GM23338 (cell line): Measurements from ENCODE around the gene TSPAN5.

ENCODE experiments used
- EZH2 ChIP-seq: fragments of 200-600 bp; sonication (generic); IDR thresholded peaks from one replicate; pipeline ENCODE4 v1.8.0; 2017; ENCODE audit warnings: antibody characterized with exemption, mild to moderate bottlenecking, low read depth; ENCODE audit not compliant: unreplicated experiment
- EZH2phosphoT487 ChIP-seq: fragments of 200-600 bp; sonication (generic); IDR thresholded peaks from one replicate; pipeline ENCODE4 v1.8.1; 2018; ENCODE audit warnings: antibody characterized with exemption; ENCODE audit not compliant: unreplicated experiment
- JUNB ChIP-seq: IDR thresholded peaks from one replicate; pipeline ENCODE4 v1.6.1; 2016; ENCODE audit warnings: antibody characterized with exemption; ENCODE audit not compliant: unreplicated experiment
- NANOG ChIP-seq: IDR thresholded peaks from 2 replicates; pipeline ENCODE4 v1.6.1; 2016; ENCODE audit warnings: antibody characterized with exemption, borderline replicate concordance
- POLR2AphosphoS5 ChIP-seq: IDR thresholded peaks from 2 replicates; pipeline ENCODE4 v1.6.1; 2016; ENCODE audit warnings: antibody characterized with exemption, low read depth
- ZNF114 ChIP-seq: fragments of 250-450 bp; sonication (Bioruptor Pico); IDR thresholded peaks from 2 replicates; pipeline ENCODE4 v1.5.0; 2020; ENCODE audit warnings: mild to moderate bottlenecking, moderate library complexity
- ZNF331 ChIP-seq: fragments of 250-450 bp; sonication (Bioruptor Pico); IDR thresholded peaks from 2 replicates; pipeline ENCODE4 v1.5.0; 2020; ENCODE audit warnings: low read depth, mild to moderate bottlenecking, moderate library complexity
- TF ChIP-seq, protein P1 (sequence below), 2 experiments: fragments of 200-600 bp in 1 of 2; sonication (generic) in 1 of 2; conservative IDR thresholded peaks; 2 replicates each; pipeline versions ENCODE4 v1.5.1 to v1.6.1; 2016 to 2017; ENCODE audit warnings: antibody characterized with exemption in 2 of 2, low read depth in 2 of 2, mild to moderate bottlenecking in 2 of 2, moderate library complexity in 1 of 2
- TF ChIP-seq, protein P2 (sequence below): IDR thresholded peaks from one replicate; pipeline ENCODE4 v1.6.1; 2018; ENCODE audit warnings: antibody characterized with exemption; ENCODE audit not compliant: unreplicated experiment
- TF ChIP-seq, protein P3 (sequence below): IDR thresholded peaks from 2 replicates; pipeline ENCODE4 v1.6.1; 2016; ENCODE audit warnings: antibody characterized with exemption

- TF ChIP-seq, protein P1, sequence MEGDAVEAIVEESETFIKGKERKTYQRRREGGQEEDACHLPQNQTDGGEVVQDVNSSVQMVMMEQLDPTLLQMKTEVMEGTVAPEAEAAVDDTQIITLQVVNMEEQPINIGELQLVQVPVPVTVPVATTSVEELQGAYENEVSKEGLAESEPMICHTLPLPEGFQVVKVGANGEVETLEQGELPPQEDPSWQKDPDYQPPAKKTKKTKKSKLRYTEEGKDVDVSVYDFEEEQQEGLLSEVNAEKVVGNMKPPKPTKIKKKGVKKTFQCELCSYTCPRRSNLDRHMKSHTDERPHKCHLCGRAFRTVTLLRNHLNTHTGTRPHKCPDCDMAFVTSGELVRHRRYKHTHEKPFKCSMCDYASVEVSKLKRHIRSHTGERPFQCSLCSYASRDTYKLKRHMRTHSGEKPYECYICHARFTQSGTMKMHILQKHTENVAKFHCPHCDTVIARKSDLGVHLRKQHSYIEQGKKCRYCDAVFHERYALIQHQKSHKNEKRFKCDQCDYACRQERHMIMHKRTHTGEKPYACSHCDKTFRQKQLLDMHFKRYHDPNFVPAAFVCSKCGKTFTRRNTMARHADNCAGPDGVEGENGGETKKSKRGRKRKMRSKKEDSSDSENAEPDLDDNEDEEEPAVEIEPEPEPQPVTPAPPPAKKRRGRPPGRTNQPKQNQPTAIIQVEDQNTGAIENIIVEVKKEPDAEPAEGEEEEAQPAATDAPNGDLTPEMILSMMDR (conservative IDR thresholded peaks at IDR 0.05; ENCODE audit: low read depth in 2 of 2) = no peak
- TF ChIP-seq EZH2phosphoT487 = no peak
- no peak for TF ChIP-seq JUNB
- no peak for TF ChIP-seq EZH2
- no peak for TF ChIP-seq POLR2AphosphoS5
- TF ChIP-seq, protein P2, sequence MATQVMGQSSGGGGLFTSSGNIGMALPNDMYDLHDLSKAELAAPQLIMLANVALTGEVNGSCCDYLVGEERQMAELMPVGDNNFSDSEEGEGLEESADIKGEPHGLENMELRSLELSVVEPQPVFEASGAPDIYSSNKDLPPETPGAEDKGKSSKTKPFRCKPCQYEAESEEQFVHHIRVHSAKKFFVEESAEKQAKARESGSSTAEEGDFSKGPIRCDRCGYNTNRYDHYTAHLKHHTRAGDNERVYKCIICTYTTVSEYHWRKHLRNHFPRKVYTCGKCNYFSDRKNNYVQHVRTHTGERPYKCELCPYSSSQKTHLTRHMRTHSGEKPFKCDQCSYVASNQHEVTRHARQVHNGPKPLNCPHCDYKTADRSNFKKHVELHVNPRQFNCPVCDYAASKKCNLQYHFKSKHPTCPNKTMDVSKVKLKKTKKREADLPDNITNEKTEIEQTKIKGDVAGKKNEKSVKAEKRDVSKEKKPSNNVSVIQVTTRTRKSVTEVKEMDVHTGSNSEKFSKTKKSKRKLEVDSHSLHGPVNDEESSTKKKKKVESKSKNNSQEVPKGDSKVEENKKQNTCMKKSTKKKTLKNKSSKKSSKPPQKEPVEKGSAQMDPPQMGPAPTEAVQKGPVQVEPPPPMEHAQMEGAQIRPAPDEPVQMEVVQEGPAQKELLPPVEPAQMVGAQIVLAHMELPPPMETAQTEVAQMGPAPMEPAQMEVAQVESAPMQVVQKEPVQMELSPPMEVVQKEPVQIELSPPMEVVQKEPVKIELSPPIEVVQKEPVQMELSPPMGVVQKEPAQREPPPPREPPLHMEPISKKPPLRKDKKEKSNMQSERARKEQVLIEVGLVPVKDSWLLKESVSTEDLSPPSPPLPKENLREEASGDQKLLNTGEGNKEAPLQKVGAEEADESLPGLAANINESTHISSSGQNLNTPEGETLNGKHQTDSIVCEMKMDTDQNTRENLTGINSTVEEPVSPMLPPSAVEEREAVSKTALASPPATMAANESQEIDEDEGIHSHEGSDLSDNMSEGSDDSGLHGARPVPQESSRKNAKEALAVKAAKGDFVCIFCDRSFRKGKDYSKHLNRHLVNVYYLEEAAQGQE = no peak
- no peak for TF ChIP-seq ZNF114 (CRISPR knock-in tag)
- TF ChIP-seq NANOG = no peak
- no peak for TF ChIP-seq ZNF331
- TF ChIP-seq, protein P3, sequence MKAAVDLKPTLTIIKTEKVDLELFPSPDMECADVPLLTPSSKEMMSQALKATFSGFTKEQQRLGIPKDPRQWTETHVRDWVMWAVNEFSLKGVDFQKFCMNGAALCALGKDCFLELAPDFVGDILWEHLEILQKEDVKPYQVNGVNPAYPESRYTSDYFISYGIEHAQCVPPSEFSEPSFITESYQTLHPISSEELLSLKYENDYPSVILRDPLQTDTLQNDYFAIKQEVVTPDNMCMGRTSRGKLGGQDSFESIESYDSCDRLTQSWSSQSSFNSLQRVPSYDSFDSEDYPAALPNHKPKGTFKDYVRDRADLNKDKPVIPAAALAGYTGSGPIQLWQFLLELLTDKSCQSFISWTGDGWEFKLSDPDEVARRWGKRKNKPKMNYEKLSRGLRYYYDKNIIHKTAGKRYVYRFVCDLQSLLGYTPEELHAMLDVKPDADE = no peak
Observed at GRCh38 chr4:98632258-98632657, 26.2 kb downstream of the TSPAN5 start.
